HFFc6 (cell line): Measurements from ENCODE around the gene LRR1. TPM values are rescaled to one million over a fixed set of nuclear protein-coding genes. Genes with fewer than 3 reads are reported as not detected.

ENCODE experiments used
- DNase-seq: peaks from one replicate; pipeline ENCODE4 v3.0.0-alpha.2; 2018
- H3K27ac Mint-ChIP-seq: 2 replicates; pipeline ENCODE4 v1.8.0; 2020; ENCODE audit warnings: mild to moderate bottlenecking, mixed read lengths
- H3K27me3 Mint-ChIP-seq: 2 replicates; pipeline ENCODE4 v1.8.0; 2021; ENCODE audit warnings: mild to moderate bottlenecking, moderate library complexity, mixed read lengths; ENCODE audit not compliant: insufficient read depth
- H3K36me3 Mint-ChIP-seq: 2 replicates; pipeline ENCODE4 v1.8.0; 2021; ENCODE audit warnings: low read depth, mixed read lengths
- H3K4me1 Mint-ChIP-seq: 2 replicates; pipeline ENCODE4 v1.8.0; 2020; ENCODE audit warnings: low read depth, mixed read lengths
- H3K4me3 Mint-ChIP-seq: 2 replicates; pipeline ENCODE4 v1.8.0; 2020; ENCODE audit warnings: mild to moderate bottlenecking, moderate library complexity, mixed read lengths
- H3K9me3 Mint-ChIP-seq: 2 replicates; pipeline ENCODE4 v1.8.0; 2020; ENCODE audit warnings: mild to moderate bottlenecking, mixed read lengths
- CTCF ChIP-seq: fragments of 200-600 bp; sonication (generic); IDR thresholded peaks from 2 replicates; pipeline ENCODE4 v1.5.0; 2021; ENCODE audit warnings: antibody characterized with exemption, mild to moderate bottlenecking
- total RNA-seq, 6 experiments: library from RNA; stranded (reverse); fragmentation: NEBNext Ultra II Directional; extraction: Animal tissue kit (Norgen Biotek cat#: 25700); gene quantifications; 2 replicates in 1 of 6; 3 replicates in 5 of 6; pipeline ENCODE4 v1.2.3, GENCODE V29; 2021

LRR1 gene
- total RNA-seq, 6 experiments from 2014 or later = 15.2 to 26.5 (median 25.5) TPM

GRCh38 chr14:49637534-49638078 is 38.9 kb downstream of the LRR1 start:
- peaks cover 59% of the 10 kb centered on the region for H3K4me1 Mint-ChIP-seq
- peaks cover 3% of the 10 kb centered on the region; the same call in 1 of the 2 replicates for H3K27me3 Mint-ChIP-seq
- no peak for TF ChIP-seq CTCF
- no peak overlapping the region for H3K4me3 Mint-ChIP-seq
- H3K9me3 Mint-ChIP-seq = no peaks in the 10 kb centered on the region
- peaks cover 41% of the 10 kb centered on the region for H3K36me3 Mint-ChIP-seq
- H3K27ac Mint-ChIP-seq = no peak overlapping the region
- no peak for DNase-seq

- no peak for TF ChIP-seq CTCF
- no peaks in the 10 kb centered on the region for H3K9me3 Mint-ChIP-seq
- peak overlapping the region; percentile 25; the same call in 1 of the 2 replicates for H3K27ac Mint-ChIP-seq
- H3K4me3 Mint-ChIP-seq = no peak overlapping the region
- peaks cover 35% of the 10 kb centered on the region for H3K36me3 Mint-ChIP-seq
- H3K4me1 Mint-ChIP-seq = peaks cover 50% of the 10 kb centered on the region
- DNase-seq = no peak
- H3K27me3 Mint-ChIP-seq = no peaks in the 10 kb centered on the region
Observed at GRCh38 chr14:49640540-49641417, 42.0 kb downstream of the LRR1 start.

GRCh38 chr14:49641697-49642129 is 43.0 kb downstream of the LRR1 start:
- Mint-ChIP-seq H3K4me1 (peaks cover 43% of the 10 kb centered on the region), H3K36me3 (peaks cover 29% of the 10 kb centered on the region), H3K27me3 (no peaks in the 10 kb centered on the region), H3K27ac (peak overlapping the region; percentile 67), H3K9me3 (no peaks in the 10 kb centered on the region), H3K4me3 (peak overlapping the region; percentile 34; the same call in 1 of the 2 replicates)
- no peak for DNase-seq
- TF ChIP-seq CTCF = no peak

- Mint-ChIP-seq H3K4me3 (peak overlapping the region; percentile 34; the same call in 1 of the 2 replicates), H3K36me3 (peaks cover 24% of the 10 kb centered on the region), H3K9me3 (no peaks in the 10 kb centered on the region), H3K27ac (peak overlapping the region; percentile 67), H3K27me3 (no peaks in the 10 kb centered on the region), H3K4me1 (peaks cover 38% of the 10 kb centered on the region)
- no peak for DNase-seq
- no peak for TF ChIP-seq CTCF
Observed at GRCh38 chr14:49642163-49642562, 43.4 kb downstream of the LRR1 start.

GRCh38 chr14:49653508-49653907 is 54.8 kb downstream of the LRR1 start:
- Mint-ChIP-seq H3K36me3 (no peaks in the 10 kb centered on the region), H3K4me3 (no peak overlapping the region), H3K9me3 (no peaks in the 10 kb centered on the region), H3K27me3 (no peaks in the 10 kb centered on the region), H3K4me1 (peaks cover 9% of the 10 kb centered on the region; the same call in 1 of the 2 replicates), H3K27ac (no peak overlapping the region)
- DNase-seq = no peak
- no peak for TF ChIP-seq CTCF
